NCI-H526 treated with DMSO at 0.1 percent for 48 hours (cell line): Measurements from ENCODE around the gene SLC47A1.

Experiments used
- DNase-seq: peaks from one replicate; lab custom pipeline; 2025; lab: John Stamatoyannopoulos, UW

Gene SLC47A1

GRCh38 chr17:19613979-19614378, 80.3 kb downstream of the SLC47A1 start:
- DNase-seq, result no peak

DNA sequence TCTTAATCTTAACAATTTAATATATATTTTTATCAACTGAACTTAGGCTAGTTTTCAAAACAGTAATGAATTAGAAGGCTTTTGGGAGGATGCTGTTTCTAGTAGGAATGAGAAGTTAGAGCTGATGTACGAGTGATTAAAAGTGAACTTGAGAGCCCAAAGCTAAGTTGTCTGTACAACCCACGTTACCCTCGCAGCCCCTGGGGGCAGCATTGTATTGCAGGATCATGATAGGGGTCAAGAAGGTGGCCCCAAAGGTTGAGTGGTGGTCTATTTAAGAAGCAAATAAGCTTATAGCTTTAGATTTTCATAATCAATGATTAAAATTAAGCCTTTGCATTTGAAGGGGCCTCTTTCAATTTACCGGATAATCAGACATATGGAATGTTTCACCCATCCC, 81.2 kb downstream of the SLC47A1 start:
- DNase-seq, result no peak

DNA sequence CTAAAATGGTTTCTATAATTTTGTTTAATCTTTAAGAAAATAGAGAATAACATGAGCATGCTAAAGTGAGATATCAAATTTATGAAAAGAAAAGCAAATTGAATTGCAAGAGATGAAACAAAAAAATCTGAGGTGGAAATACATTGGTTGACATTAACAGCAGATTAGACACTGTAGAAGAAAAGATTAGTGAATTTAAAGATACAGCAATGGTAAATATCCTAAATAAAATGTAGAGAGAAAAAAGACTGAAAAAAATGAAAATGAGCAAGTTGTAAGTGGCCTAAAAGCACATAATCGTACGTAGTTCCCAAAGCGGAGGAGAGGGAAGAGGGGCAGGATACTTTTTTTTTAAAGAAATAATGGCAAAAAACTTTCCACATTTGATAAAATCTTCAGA, 84.4 kb downstream of the SLC47A1 start:
- no peak for DNase-seq

DNA sequence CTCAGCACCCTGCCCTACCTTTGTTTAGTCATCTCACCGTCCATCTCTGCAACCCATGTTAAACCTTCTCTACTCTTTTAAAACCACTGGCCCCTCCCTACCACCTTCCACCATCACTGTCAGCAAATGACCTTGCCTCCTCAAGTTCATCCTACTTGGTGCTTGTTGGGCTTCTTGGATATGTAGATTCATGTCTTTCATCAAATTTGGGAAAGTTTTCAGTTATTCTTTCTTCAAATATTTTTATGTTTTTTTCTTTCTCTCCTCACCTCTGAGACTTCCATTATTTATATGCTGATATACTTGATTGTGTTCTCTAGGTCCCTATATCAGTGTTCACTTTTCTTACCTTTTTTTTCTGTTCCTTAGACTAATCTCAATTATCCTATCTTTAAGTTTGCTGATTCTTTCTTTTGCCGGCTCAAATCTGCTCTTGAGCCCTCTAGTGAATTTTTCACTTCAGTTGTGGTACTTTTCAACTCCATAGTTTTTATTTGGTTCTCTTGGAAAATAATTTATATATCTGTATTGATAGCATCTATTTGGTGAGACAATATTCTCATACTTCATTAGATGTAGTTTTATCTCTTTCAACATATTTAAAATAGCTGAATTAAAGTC, 86.2 kb downstream of the SLC47A1 start:
- DNase-seq, result no peak

- DNase-seq, result no peak
These were observed 88.0 kb downstream of the SLC47A1 start for GRCh38 chr17:19621697-19622096.

GRCh38 chr17:19626079-19626478, 92.4 kb downstream of the SLC47A1 start:
- DNase-seq, result no peak
